Mesodermal cell (in vitro differentiated cells): Measurements from ENCODE around the gene LIN7B.
"Not testable (repeated sequence)": the region's sequence is repeated elsewhere in the genome, so short reads cannot be mapped to it uniquely, and the experiment has no call there.

Experiments
- H3K27ac ChIP-seq: 2 replicates; pipeline ENCODE4 v1.7.0; 2013; ENCODE audit warnings: mild to moderate bottlenecking, low read depth, low read length, moderate library complexity; ENCODE audit not compliant: severe bottlenecking
- H3K36me3 ChIP-seq: 2 replicates; pipeline ENCODE4 v1.7.1; 2013; ENCODE audit warnings: mild to moderate bottlenecking, low read length, moderate library complexity; ENCODE audit not compliant: control insufficient read depth, insufficient read depth
- H3K4me1 ChIP-seq: one replicate; pipeline ENCODE4 v1.7.1; 2013; ENCODE audit warnings: mild to moderate bottlenecking, low read length; ENCODE audit not compliant: insufficient read depth, control insufficient read depth, poor library complexity, severe bottlenecking
- H3K4me3 ChIP-seq: 2 replicates; pipeline ENCODE4 v1.7.0; 2013; ENCODE audit warnings: low read length, control low read depth, mild to moderate bottlenecking; ENCODE audit not compliant: insufficient read depth, poor library complexity, severe bottlenecking; ENCODE audit errors: extremely low read depth
- H3K9me3 ChIP-seq: 2 replicates; pipeline ENCODE4 v1.7.1; 2013; ENCODE audit warnings: mild to moderate bottlenecking, low read length, moderate library complexity; ENCODE audit not compliant: control insufficient read depth
- WGBS, 2 experiments: methylation state at CpG; one replicate each; pipeline ENCODE4 v1.1.5; 2013; ENCODE audit warnings: missing lambda C conversion rate in 2 of 2; ENCODE audit not compliant: insufficient coverage in 2 of 2; 5-methylcytosine and 5-hydroxymethylcytosine counted together

Gene LIN7B

DNA sequence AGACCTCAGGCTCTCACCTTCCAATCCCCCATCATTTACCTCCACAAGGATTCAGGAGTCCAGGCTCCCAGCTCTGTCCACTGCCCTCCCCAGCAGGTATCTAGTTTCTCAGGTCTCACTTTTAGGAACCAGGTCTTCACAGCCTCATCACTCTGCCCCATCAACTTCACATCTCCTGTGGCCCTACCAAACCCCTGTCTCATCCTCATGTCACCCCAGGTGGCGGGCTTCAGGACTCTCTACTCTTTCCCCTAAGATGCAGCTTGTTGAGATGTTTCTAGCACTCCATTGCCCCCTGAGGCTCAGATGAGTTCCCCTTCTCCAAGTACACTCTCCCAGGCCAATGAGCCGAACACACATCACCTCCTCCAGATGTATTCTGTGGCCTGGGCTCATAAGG lies 6.7 kb downstream of the LIN7B start:
- WGBS, 2 experiments, result 82 to 88% methylated on average over 1 to 2 of the region's 2 CpGs
- Histone ChIP-seq H3K4me3 (no peak overlapping the region), H3K9me3 (no peaks in the 10 kb centered on the region), H3K36me3 (peaks cover 3% of the 10 kb centered on the region), H3K27ac (no peak overlapping the region), H3K4me1 (peaks cover 6% of the 10 kb centered on the region)

DNA sequence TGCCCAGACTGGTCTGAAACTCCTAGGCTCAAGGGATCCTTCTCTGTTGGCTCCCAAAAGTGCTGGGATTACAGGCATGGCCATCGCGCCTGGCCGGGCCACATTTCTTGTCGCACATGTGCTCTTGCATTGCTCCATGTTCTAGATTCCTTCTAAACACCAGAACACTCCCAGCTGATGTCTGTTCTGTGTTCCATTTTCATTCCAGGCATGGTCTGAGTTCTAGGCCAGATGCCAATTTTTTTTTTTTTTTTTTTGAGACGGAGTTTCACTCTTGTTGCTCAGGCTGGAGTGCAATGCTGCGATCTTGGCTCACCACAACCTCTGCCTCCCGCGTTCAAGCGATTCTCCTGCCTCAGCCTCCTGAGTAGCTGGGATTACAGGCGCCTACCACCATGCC lies 7.7 kb downstream of the LIN7B start:
- H3K4me3 ChIP-seq, H3K36me3 ChIP-seq, H3K9me3 ChIP-seq, H3K27ac ChIP-seq, H3K4me1 ChIP-seq: not testable (repeated sequence)
- whole genome bisulfite sequencing, 2 experiments, result 95 to 98% methylated on average over 6 to 8 of the region's 10 CpGs

DNA sequence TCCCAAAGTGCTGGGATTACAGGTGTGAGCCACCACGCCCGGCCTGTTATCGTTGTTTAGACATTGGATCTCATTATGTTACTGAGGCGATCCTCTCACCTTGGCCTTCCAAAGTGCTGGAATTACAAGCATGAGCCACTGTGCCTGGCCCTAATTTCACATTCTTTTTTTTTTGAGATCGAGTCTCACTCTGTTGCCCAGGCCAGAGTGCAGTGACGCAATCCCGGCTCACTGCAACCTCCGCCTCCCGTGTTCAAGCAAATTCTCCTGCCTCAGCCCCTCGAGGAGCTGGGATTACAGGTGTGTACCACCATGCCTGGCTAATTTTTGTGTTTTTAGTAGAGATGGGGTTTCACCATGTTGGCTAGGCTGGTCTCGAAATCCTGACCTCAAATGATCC lies 9.1 kb downstream of the LIN7B start:
- H3K36me3 ChIP-seq, H3K4me3 ChIP-seq, H3K4me1 ChIP-seq, H3K9me3 ChIP-seq, H3K27ac ChIP-seq: not testable (repeated sequence)
- 92 to 93% methylated on average over 10 to 11 of the region's 11 CpGs for WGBS, 2 experiments

DNA sequence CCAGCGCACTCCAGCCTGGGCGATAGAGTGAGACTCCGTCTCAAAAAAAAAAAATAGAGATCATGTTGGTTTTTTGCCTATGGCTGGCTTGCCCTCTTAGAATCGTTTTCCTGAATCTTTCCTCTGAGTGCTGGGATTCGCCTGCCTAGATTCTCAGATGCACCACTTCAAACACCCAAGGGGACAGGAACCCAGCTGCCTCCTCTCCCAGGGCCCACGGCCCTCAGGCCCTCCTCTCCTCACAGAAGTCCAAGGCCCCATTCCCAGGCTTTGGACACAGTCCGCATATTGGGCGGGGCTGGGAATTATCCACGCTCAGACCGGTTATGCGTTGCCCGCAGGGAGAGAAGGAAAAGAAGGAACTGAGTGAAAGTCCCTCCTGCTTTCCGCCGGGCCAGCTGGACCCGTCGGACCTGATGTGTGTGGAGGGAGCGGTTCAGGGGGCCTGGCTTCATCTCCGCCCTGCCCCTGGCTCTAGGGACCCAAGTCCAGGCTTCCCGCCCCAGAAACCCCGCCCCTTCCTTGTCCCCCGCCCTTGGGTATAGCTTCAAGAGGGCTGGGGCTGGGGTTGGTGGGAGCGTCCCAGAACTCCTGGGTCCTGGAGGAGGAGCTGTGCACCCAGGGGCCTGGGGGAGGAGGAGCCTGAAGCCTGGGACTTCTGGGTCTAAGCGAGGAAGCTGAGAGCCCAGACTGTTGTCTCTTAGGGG lies 11.0 kb downstream of the LIN7B start:
- H3K27ac ChIP-seq, result no peak overlapping the region
- H3K9me3 ChIP-seq, result no peaks in the 10 kb centered on the region
- H3K4me1 ChIP-seq, result no peaks in the 10 kb centered on the region
- H3K4me3 ChIP-seq, result no peak overlapping the region
- no peaks in the 10 kb centered on the region for H3K36me3 ChIP-seq
- WGBS, 2 experiments, result 65 to 69% methylated on average over 19 to 21 of the region's 23 CpGs

DNA sequence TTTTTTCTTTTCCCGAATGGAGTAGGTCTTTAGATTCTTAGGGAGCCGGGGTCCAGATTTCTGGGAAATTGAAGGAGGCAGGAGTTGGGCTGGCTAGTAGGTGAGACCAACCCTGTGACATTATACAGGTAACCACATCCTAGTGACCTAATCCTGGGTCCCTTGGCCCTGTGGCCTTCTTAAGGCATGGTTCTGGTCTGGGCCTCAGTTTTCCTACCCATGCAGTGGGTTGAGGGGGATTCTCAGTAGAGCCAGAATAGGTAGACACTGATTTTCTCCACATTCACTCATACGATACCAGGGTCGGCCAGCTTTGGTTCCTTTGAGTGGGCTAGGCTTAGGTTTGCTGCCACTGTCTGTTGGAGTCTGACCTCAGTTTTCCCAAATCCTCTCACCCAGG lies 12.4 kb downstream of the LIN7B start:
- Histone ChIP-seq H3K9me3 (no peaks in the 10 kb centered on the region), H3K36me3 (no peaks in the 10 kb centered on the region), H3K4me1 (no peaks in the 10 kb centered on the region), H3K4me3 (no peak overlapping the region), H3K27ac (no peak overlapping the region)
- 93% methylated on average over 2 of the region's 4 CpGs; no CpG with 5 or more reads in 1 of the 2 experiments for WGBS, 2 experiments

DNA sequence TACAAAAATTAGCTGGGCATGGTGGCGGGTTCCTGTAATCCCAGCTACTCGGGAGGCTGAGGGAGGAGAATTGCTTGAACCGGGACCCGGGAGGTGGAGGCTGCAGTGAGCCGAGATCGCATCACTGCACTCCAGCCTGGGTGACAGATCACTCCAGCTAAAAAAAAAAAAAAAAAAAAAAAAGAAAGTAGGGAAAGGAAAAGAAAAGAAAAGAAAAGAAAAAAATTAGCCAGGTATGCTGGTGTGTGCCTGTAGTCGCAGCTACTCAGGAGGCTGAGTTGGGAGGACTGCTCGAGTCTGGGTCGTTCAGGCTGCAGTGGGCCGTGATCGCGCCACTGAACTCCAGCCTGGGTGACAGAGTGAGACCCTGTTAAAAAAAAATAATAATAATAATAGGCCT lies 13.1 kb downstream of the LIN7B start:
- peak overlapping the region; percentile 22 for H3K4me3 ChIP-seq
- 94 to 100% methylated on average over 3 to 9 of the region's 12 CpGs for WGBS, 2 experiments
- not testable (repeated sequence) for H3K36me3 ChIP-seq, H3K9me3 ChIP-seq, H3K4me1 ChIP-seq, H3K27ac ChIP-seq

DNA sequence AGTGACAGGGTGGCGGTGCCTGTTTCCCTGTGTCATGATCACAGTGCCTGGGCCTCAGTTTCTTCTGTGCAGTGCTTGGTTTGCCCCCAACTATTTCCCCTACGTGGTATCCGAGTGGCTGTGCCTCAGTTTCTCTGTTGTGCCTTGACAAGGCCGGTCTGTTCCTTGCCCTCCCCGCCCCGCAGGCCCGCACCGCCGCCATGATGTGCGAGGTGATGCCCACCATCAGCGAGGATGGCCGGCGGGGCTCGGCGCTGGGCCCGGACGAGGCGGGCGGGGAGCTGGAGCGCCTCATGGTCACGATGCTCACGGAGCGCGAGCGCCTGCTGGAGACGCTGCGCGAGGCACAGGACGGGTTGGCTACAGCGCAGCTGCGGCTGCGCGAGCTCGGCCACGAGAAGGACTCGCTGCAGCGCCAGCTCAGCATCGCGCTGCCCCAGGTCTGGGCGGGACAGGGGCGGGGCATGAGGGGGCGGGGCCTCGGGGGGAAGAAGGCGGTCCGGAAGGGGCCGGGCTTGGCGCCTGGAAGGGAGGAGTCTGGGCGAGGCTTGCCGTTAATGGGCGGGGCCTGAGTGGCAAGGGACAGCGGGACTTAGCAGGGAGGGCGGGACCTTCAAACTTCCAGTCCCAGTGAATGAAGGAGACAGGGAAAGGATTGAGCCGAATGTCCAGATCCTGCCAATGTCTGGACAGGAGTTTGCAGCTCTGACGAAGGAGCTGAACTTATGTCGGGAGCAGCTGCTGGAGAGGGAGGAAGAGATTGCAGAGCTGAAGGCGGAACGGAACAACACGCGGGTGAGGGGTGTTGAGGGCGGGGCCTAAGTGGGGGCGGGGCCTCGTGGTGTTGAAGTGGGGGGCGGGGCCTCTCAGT lies 13.7 kb downstream of the LIN7B start:
- no peak overlapping the region for H3K27ac ChIP-seq
- H3K9me3 ChIP-seq, result no peaks in the 10 kb centered on the region
- H3K36me3 ChIP-seq, result no peaks in the 10 kb centered on the region
- peak overlapping the region; percentile 36 for H3K4me3 ChIP-seq
- WGBS, 2 experiments, result 5 to 7% methylated on average over 48 to 55 of the region's 63 CpGs
- H3K4me1 ChIP-seq, result no peaks in the 10 kb centered on the region

DNA sequence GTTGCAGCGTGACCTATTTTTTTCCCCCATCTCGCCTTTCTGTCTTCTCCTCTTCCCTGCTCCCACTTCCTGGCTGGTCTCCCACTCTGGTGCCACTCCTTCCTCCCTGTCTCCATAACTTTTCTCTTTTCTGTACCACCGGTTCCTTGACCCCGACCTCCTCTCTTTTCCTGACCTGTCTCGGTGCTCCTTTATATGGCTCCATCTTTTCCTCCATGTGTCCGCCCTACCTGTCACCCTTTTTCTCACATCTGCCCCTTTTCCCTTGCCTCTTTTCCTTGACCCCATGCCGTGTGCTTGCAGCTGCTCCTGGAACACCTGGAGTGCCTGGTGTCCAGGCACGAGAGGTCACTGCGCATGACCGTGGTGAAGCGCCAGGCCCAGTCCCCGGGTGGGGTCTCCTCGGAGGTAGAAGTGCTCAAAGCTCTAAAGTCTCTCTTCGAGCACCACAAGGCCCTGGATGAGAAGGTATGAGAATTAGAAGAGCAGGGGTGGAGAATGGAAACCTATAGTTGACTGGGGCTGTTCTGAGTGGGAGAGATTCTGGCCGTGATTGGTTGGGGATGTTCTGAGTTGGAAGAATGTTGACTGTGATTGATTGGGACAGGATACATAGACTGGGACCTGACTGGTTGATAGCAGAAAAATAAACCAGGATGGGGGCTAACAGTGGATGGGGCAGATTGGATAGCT lies 14.5 kb downstream of the LIN7B start:
- WGBS, 2 experiments, result 80 to 87% methylated on average over 14 to 15 of the region's 15 CpGs
- Histone ChIP-seq H3K27ac (no peak overlapping the region), H3K9me3 (no peaks in the 10 kb centered on the region), H3K4me3 (peak overlapping the region; percentile 36), H3K36me3 (peaks cover under 1% of the 10 kb centered on the region), H3K4me1 (no peaks in the 10 kb centered on the region)

DNA sequence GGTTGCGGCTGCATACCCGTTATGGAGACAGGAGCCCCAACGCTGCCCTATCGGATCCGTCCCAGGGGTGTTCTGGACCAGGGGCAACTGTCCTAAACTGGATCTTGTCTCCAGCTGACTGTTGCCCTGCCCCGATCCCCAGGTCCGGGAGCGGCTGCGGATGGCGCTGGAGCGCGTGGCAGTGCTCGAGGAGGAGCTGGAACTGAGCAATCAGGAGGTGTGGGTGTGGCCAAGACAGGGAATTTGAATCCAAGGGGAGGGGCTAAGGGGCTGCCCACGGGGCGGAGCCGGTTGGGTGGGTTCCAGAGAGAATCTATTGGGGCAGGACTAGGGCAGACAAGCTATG lies 15.0 kb downstream of the LIN7B start:
- Histone ChIP-seq H3K27ac (no peak overlapping the region), H3K36me3 (peaks cover 5% of the 10 kb centered on the region), H3K4me1 (no peaks in the 10 kb centered on the region), H3K4me3 (no peak overlapping the region), H3K9me3 (no peaks in the 10 kb centered on the region)
- 80 to 82% methylated on average over 13 to 16 of the region's 16 CpGs for WGBS, 2 experiments

DNA sequence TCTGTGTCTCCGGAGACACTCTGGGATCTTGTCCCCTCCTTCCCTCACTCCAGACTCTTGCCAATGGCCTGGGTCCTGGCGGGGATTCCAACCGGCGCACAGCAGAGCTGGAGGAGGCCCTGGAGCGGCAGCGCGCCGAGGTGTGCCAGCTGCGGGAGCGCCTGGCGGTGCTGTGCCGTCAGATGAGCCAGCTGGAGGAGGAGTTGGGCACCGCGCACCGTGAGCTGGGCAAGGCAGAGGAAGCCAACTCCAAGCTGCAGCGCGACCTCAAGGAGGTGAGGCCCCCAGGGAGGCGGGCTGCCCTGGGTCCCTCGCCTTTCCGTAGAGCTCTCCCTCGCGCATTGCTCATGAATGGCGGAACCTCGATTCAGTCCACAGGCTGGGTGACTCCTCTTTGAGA lies 16.2 kb downstream of the LIN7B start:
- Histone ChIP-seq H3K4me3 (no peak overlapping the region), H3K36me3 (peaks cover 11% of the 10 kb centered on the region), H3K4me1 (no peaks in the 10 kb centered on the region), H3K9me3 (no peaks in the 10 kb centered on the region), H3K27ac (no peak overlapping the region)
- 97 to 98% methylated on average over 20 to 24 of the region's 24 CpGs for WGBS, 2 experiments
